ENCODE results near the gene KLHL35.
A peak's percentile ranks its signal among the peaks of the same experiment; 100 is the strongest.

Gene KLHL35

GRCh38 chr11:75394085-75394840 lies 38.7 kb downstream of the KLHL35 start:
- H3K4me3 ChIP-seq (ENCODE audit: low read depth, low read length): no peak overlapping the region
- no peak for TF ChIP-seq CTCF (IDR thresholded peaks at IDR 0.05; ENCODE audit: low read depth, low read length)

- H3K4me3 ChIP-seq (ENCODE audit: low read depth, low read length): no peak overlapping the region
- TF ChIP-seq CTCF (IDR thresholded peaks at IDR 0.05; ENCODE audit: low read depth, low read length): no peak
These were observed 43.1 kb downstream of the KLHL35 start for GRCh38 chr11:75389925-75390324.

DNA sequence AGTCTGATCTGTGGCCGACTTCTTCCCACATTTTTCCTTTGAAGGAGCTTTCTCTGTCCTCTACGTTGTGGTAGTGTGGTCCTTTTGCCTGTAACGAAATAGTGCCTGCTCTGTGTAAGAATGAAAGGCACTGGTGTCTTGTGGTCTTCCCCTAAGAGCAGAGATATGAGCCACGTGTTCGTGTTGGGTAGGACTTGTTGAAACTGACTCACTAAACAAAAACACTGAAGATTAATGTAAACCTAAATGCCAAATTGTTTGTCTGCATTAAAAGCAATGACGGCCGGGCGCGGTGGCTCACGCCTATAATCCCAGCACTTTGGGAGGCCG lies 43.8 kb downstream of the KLHL35 start:
- H3K4me3 ChIP-seq (ENCODE audit: low read depth, low read length): no peak overlapping the region

DNA sequence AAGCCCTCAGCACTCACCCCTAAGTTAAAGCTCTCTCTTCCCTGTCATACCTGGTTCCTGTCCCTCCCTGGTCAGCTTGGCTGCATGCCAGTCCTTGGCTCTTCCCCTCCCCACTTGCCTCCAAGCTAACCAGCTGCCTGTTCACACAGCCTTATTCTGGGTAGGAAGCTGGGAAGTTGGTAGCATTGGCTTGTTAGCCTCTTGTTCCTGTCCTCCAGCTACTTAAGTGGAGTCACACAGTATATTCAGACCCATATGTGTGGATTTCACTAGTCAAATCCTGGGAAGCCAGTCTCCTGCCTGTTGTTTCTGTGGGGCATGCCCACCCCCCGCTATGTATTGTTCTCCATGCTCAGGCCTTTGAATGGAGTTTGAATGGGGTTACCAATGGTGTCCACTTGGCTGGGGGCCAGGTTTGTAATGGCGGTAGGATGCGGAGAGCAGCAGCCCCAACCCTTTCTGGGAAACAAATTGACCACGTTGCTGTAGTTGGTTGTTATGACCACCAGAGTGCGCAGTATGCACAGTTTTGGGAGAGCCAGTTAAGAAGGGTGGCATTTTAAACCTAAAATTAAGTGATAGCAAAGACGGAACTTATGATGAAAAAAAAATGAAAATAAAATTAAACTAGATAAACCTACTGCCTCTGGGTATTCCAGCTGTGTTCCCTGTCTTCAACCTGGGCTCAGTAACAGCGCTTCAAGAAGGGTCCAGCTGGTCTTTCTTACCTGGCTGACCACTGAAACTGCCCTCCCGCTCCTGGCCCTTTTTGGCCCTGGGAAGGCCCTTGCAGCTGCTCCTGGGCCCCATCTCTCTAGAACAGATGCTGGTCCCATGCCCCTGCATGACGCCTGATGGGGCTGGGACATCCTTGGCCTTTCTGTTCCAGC lies 44.4 kb downstream of the KLHL35 start:
- TF ChIP-seq CTCF (IDR thresholded peaks at IDR 0.05; ENCODE audit: low read depth, low read length): peak; percentile 61
- H3K4me3 ChIP-seq (ENCODE audit: low read depth, low read length): no peak overlapping the region

More for the DNA sequence above, 43.8 kb downstream of the KLHL35 start:
- no peak for TF ChIP-seq CTCF (IDR thresholded peaks at IDR 0.05; ENCODE audit: low read depth, low read length)

- no peak overlapping the region for H3K4me3 ChIP-seq (ENCODE audit: low read depth, low read length)
- TF ChIP-seq CTCF (IDR thresholded peaks at IDR 0.05; ENCODE audit: low read depth, low read length): no peak
These were observed 45.2 kb downstream of the KLHL35 start for GRCh38 chr11:75387736-75388294.

- H3K4me3 ChIP-seq (ENCODE audit: low read depth, low read length): no peak overlapping the region
- TF ChIP-seq CTCF (IDR thresholded peaks at IDR 0.05; ENCODE audit: low read depth, low read length): no peak
These were observed 45.9 kb downstream of the KLHL35 start for GRCh38 chr11:75386942-75387630.
